ENCODE results near the gene CHTOP.

- no peak for TF ChIP-seq GLIS3 (CRISPR knock-in tag; IDR thresholded peaks at IDR 0.05)
- TF ChIP-seq OSR1 (CRISPR knock-in tag; IDR thresholded peaks at IDR 0.05), result no peak
- no peak for TF ChIP-seq POU6F1 (CRISPR knock-in tag; IDR thresholded peaks at IDR 0.05; ENCODE audit: borderline replicate concordance, low read depth)
- no peak for TF ChIP-seq TCF4 (CRISPR knock-in tag; IDR thresholded peaks at IDR 0.05; ENCODE audit: borderline replicate concordance)
- TF ChIP-seq ARNTL (CRISPR knock-in tag; IDR thresholded peaks at IDR 0.05; ENCODE audit: borderline replicate concordance, low read depth), result no peak
- no peak for TF ChIP-seq ZFP30 (CRISPR knock-in tag; IDR thresholded peaks at IDR 0.05)
- TF ChIP-seq ZNF8 (CRISPR knock-in tag; IDR thresholded peaks at IDR 0.05), result no peak
- no peak for TF ChIP-seq PATZ1 (CRISPR knock-in tag; IDR thresholded peaks at IDR 0.05; ENCODE audit: borderline replicate concordance)
Observed at GRCh38 chr1:153659175-153659534, 25.3 kb downstream of the CHTOP start.
